Adrenal gland (tissue), 12 donors: ENCODE results near the gene SPOCK1. TPM values are rescaled to one million over a fixed set of nuclear protein-coding genes. Genes with fewer than 3 reads are reported as not detected.

Experiments used
- DNase-seq, 7 donors: peaks; one replicate each; pipeline ENCODE4 v3.0.0-alpha.2; 2019 to 2020
- H3K27ac ChIP-seq, 5 donors: fragments of 200-600 bp; sonication (generic) in 4 of 5; 1 replicate in 3 of 5; 2 replicates in 2 of 5; pipeline versions ENCODE4 v1.5.1 to v1.8.0; 2016 to 2020; ENCODE audit warnings: mild to moderate bottlenecking in 1 of 5
- H3K27me3 ChIP-seq: fragments of 200-600 bp; 2 replicates; pipeline ENCODE4 v1.8.0; 2021
- H3K36me3 ChIP-seq, 2 donors: fragments of 200-600 bp; replicated peaks in 1 of 2; 1 replicate in 1 of 2; 2 replicates in 1 of 2; pipeline versions ENCODE4 v1.5.1 to v1.8.0; 2018 to 2022
- H3K4me1 ChIP-seq, 2 donors: fragments of 200-600 bp; replicated peaks in 1 of 2; 1 replicate in 1 of 2; 2 replicates in 1 of 2; pipeline versions ENCODE4 v1.5.1 to v1.8.0; 2018 to 2021
- H3K4me3 ChIP-seq, 4 donors: fragments of 200-600 bp; sonication (generic) in 3 of 4; one replicate each; pipeline ENCODE4 v1.5.1; 2016 to 2018
- H3K9me3 ChIP-seq, 3 donors: fragments of 200-600 bp; sonication (generic) in 1 of 3; replicated peaks in 1 of 3; 1 replicate in 2 of 3; 2 replicates in 1 of 3; pipeline versions ENCODE4 v1.5.1 to v1.8.0; 2016 to 2021
- POLR2A ChIP-seq, 2 donors: fragments of 450-650 bp; IDR thresholded peaks; one replicate each; pipeline ENCODE4 v1.6.1; 2017; ENCODE audit warnings: antibody characterized with exemption in 2 of 2, mild to moderate bottlenecking in 2 of 2, moderate library complexity in 1 of 2
- WGBS, 4 donors: extraction: QIAGEN DNeasy Blood & Tissue Kit in 2 of 4; methylation state at CpG; one replicate each; pipeline versions ENCODE4 v1.1.5 to v1.1.7; 2013 to 2017; 5-methylcytosine and 5-hydroxymethylcytosine counted together
- intact Hi-C, 2 donors: fragments of 100-400 bp; cut with DNase I; formaldehyde crosslinking; loops; one replicate each; pipeline versions ENCODE4 v1.14.1 to v1.15.0; 2022 to 2023
- polyA plus RNA-seq, 3 donors: library from polyadenylated mRNA; stranded (reverse); fragments of 200-250 nt in 2 of 3; fragments of 350-450 nt in 1 of 3; fragmentation: Illumina TruSeq in 1 of 3; extraction: RNeasy Lipid Tissue Mini Kit (QIAGEN cat#74804) in 1 of 3; gene quantifications; one replicate each; pipeline ENCODE4 v1.2.3, GENCODE V29; 2013 to 2014
- small RNA-seq, 2 donors: library from RNA; depleted of rRNA; stranded (forward); fragments of <200 nt; gene quantifications; one replicate each; pipeline ENCODE3, GENCODE V24; 2016
- total RNA-seq, 9 donors: library from RNA; depleted of rRNA in 4 of 9; stranded (reverse); fragments of >200 nt in 4 of 9; fragments of 120-200 nt in 1 of 9; fragmentation: NEBNext Ultra II Directional in 1 of 9; extraction: Animal tissue kit (Norgen Biotek cat#: 25700) in 1 of 9; gene quantifications; one replicate each; pipeline versions ENCODE4 v1.1.0 to v1.2.4, GENCODE V29; 2013 to 2023
- TF ChIP-seq, protein P1 (sequence below), 6 experiments: fragments of 450-650 bp in 4 of 6; fragments of 200-600 bp in 2 of 6; sonication (generic) in 1 of 6; IDR thresholded peaks; 1 replicate in 5 of 6; 2 replicates in 1 of 6; pipeline versions ENCODE4 v1.5.1 to v1.8.0; 2016 to 2021; ENCODE audit warnings: antibody characterized with exemption in 6 of 6, mild to moderate bottlenecking in 2 of 6, moderate library complexity in 1 of 6
- donor health status: healthy with polysubstance abuse.
- donor health status: Bipolar disorder and iron deficiency.
- donor health status: DM: yes; HTN: yes; CAD: no.
- donor health status: DM: no; HTN: no; CAD: no.
- donor health status: DM: no; HTN: no; CAD: no.
- donor health status: DM: yes; HTN: yes; CAD: no.

SPOCK1 gene
- total and polyA plus RNA-seq, 12 donors: 5.4 to 102 (median 55.6) TPM

DNA sequence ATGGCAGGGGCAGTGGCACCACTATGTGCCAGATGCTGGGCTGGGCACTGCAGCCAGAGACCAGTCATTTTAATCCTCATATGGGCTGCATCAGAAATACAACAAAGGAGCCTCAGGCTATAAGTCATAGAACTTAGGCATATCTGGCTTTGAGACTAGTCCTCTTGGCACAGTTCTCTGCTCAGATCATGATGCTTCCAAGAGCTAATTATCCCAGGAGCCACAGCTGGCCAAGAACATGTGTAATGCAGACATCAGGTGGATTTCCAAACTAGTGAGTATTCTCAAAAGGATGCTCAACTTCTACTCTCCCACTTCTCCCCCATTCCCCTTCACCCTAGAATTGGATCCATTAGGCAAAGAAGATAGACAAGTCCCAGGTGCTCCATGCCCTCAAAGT lies 571.6 kb downstream of the SPOCK1 start:
- no peaks in the 10 kb centered on the region for H3K4me1 ChIP-seq
- no peaks in the 10 kb centered on the region for H3K36me3 ChIP-seq
- intact Hi-C loops: no loop called here
- H3K4me3 ChIP-seq: no peak overlapping the region
- H3K27ac ChIP-seq: no peak overlapping the region
- no peaks in the 10 kb centered on the region for H3K27me3 ChIP-seq
- H3K9me3 ChIP-seq: no peaks in the 10 kb centered on the region
- DNase-seq: no peak
- TF ChIP-seq, protein P1, sequence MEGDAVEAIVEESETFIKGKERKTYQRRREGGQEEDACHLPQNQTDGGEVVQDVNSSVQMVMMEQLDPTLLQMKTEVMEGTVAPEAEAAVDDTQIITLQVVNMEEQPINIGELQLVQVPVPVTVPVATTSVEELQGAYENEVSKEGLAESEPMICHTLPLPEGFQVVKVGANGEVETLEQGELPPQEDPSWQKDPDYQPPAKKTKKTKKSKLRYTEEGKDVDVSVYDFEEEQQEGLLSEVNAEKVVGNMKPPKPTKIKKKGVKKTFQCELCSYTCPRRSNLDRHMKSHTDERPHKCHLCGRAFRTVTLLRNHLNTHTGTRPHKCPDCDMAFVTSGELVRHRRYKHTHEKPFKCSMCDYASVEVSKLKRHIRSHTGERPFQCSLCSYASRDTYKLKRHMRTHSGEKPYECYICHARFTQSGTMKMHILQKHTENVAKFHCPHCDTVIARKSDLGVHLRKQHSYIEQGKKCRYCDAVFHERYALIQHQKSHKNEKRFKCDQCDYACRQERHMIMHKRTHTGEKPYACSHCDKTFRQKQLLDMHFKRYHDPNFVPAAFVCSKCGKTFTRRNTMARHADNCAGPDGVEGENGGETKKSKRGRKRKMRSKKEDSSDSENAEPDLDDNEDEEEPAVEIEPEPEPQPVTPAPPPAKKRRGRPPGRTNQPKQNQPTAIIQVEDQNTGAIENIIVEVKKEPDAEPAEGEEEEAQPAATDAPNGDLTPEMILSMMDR (IDR thresholded peaks at IDR 0.05): no peak
- TF ChIP-seq POLR2A (IDR thresholded peaks at IDR 0.05): no peak

DNA sequence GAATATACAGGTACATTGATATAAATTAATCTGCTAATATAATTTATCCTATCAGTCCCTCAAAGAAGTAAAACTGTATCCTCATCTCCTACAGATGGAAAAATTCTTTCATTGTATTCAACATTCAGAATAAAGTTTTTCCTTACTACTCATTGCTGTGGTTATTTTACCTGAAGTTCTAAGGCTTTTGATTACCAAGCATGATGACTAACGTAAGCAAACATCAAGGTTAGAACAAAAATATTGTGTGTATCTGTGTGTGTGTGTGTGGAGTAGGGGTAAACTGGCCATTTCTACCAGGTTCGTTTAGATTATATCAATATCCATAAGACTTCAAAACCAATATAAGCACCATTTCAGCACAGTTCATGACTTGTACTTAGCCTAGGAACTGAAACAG lies 573.1 kb downstream of the SPOCK1 start:
- Histone ChIP-seq H3K4me1 (no peaks in the 10 kb centered on the region), H3K4me3 (no peak overlapping the region), H3K27me3 (no peaks in the 10 kb centered on the region), H3K9me3 (no peaks in the 10 kb centered on the region), H3K27ac (no peak overlapping the region), H3K36me3 (no peaks in the 10 kb centered on the region)
- 44 to 58% (median 52%) methylated on average over 2 of the region's 2 CpGs for WGBS, 4 donors
- intact Hi-C loops: no loop called here
- DNase-seq: no peak
- TF ChIP-seq, protein P1 (IDR thresholded peaks at IDR 0.05): no peak
- no peak for TF ChIP-seq POLR2A (IDR thresholded peaks at IDR 0.05)

Small RNA genes within 50 kb of the gene (small RNA-seq; reads per million reads assigned to genes)
- 0 reads per million in 2 donors for gene RNA5SP193

Other genes starting within 250 kb of the SPOCK1 start
- gene KLHL3, start 236.8 kb upstream of the SPOCK1 start, total RNA-seq: 10 to 100 TPM in 8 of 9 donors, 1 to 10 TPM in 1; 7.5 to 28.6 (median 13.7) TPM
- gene KLHL3, start 236.8 kb upstream of the SPOCK1 start, polyA plus RNA-seq: 10 to 100 TPM in 1 of 3 donors, 1 to 10 TPM in 2; 3.1 to 13.8 (median 8.7) TPM